Prostate gland (tissue), 2 donors: Measurements from ENCODE around the gene TFF2.

Experiments
- POLR2A ChIP-seq: fragments of 450-650 bp; IDR thresholded peaks from one replicate; pipeline ENCODE4 v1.6.1; 2016; ENCODE audit warnings: antibody characterized with exemption, mild to moderate bottlenecking
- TF ChIP-seq, protein P1 (sequence below), 4 experiments: fragments of 200-600 bp in 2 of 4; fragments of 450-650 bp in 2 of 4; sonication (generic) in 2 of 4; IDR thresholded peaks; 1 replicate in 3 of 4; 2 replicates in 1 of 4; pipeline ENCODE4 v1.5.1; 2016 to 2019; ENCODE audit warnings: antibody characterized with exemption in 4 of 4, mild to moderate bottlenecking in 2 of 4, moderate library complexity in 2 of 4

DNA sequence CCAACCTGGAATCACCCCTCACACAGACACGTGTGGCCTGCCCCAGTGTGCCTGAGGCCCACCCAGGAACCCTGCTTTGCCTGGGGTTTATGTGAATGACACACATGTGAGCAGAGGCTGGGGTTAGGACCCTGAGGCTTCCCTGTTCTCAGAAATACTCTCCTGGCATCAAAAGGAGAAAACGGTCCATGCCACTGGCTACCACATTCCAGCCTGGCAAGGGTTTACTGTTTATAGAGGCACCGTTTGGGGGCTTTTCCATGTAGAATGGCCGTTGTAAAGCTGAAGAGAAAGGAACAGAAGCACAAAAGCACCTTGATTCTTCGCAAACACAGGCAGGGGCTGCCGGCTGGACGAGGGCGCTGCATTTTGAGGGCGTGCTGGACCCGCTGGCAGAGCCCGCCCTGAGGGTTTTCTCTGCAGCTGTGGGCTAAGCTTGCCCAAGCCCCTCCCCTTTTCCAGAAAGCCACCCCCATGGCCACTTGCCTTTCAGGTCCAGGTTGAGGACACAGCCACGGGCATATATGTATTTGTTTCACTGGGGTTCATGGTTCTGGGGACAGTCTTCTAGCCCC lies 48.6 kb downstream of the TFF2 start:
- TF ChIP-seq POLR2A: no peak
- TF ChIP-seq, protein P1, sequence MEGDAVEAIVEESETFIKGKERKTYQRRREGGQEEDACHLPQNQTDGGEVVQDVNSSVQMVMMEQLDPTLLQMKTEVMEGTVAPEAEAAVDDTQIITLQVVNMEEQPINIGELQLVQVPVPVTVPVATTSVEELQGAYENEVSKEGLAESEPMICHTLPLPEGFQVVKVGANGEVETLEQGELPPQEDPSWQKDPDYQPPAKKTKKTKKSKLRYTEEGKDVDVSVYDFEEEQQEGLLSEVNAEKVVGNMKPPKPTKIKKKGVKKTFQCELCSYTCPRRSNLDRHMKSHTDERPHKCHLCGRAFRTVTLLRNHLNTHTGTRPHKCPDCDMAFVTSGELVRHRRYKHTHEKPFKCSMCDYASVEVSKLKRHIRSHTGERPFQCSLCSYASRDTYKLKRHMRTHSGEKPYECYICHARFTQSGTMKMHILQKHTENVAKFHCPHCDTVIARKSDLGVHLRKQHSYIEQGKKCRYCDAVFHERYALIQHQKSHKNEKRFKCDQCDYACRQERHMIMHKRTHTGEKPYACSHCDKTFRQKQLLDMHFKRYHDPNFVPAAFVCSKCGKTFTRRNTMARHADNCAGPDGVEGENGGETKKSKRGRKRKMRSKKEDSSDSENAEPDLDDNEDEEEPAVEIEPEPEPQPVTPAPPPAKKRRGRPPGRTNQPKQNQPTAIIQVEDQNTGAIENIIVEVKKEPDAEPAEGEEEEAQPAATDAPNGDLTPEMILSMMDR (IDR thresholded peaks at IDR 0.05): no peak
